ENCODE measurements around the gene HOXC9. TPM values are rescaled to one million over a fixed set of nuclear protein-coding genes. Genes with fewer than 3 reads are reported as not detected.

Gene HOXC9
- total RNA-seq, 1 donor from 2014 or later = not detected

- Histone ChIP-seq H3K27ac (no peak overlapping the region), H3K36me3 (no peaks in the 10 kb centered on the region), H3K4me1 (peaks cover 34% of the 10 kb centered on the region), H3K4me3 (no peak overlapping the region), H3K9me3 (no peaks in the 10 kb centered on the region), H3K27me3 (peaks cover 42% of the 10 kb centered on the region)
- intact Hi-C loops (cut with DNase I) = no loop called here
- DNase-seq (ENCODE audit: extremely low spot score in 2 of 2) = no peak
- TF ChIP-seq CTCF (IDR thresholded peaks at IDR 0.05) (no peak), POLR2A (IDR thresholded peaks at IDR 0.05) (no peak), POLR2AphosphoS5 (IDR thresholded peaks at IDR 0.05; ENCODE audit: insufficient read depth in 1 of 2, low read depth in 1 of 2) (no peak)
Measured at GRCh38 chr12:54051026-54051842, 51.3 kb downstream of the HOXC9 start.

GRCh38 chr12:54051874-54052437 is 52.0 kb downstream of the HOXC9 start:
- Histone ChIP-seq H3K9me3 (no peaks in the 10 kb centered on the region), H3K4me3 (no peak overlapping the region), H3K27ac (no peak overlapping the region), H3K4me1 (peaks cover 34% of the 10 kb centered on the region), H3K36me3 (no peaks in the 10 kb centered on the region), H3K27me3 (peaks cover 36% of the 10 kb centered on the region)
- TF ChIP-seq CTCF (IDR thresholded peaks at IDR 0.05) (no peak), POLR2A (IDR thresholded peaks at IDR 0.05) (no peak), POLR2AphosphoS5 (IDR thresholded peaks at IDR 0.05; ENCODE audit: insufficient read depth in 1 of 2, low read depth in 1 of 2) (no peak)
- intact Hi-C loops (cut with DNase I) = no loop called here
- no peak for DNase-seq (ENCODE audit: extremely low spot score in 2 of 2)

- peaks cover 34% of the 10 kb centered on the region for H3K4me1 ChIP-seq
- no peak overlapping the region for H3K27ac ChIP-seq
- TF ChIP-seq POLR2AphosphoS5 (IDR thresholded peaks at IDR 0.05; ENCODE audit: insufficient read depth in 1 of 2, low read depth in 1 of 2) = no peak
- TF ChIP-seq POLR2A (IDR thresholded peaks at IDR 0.05) = no peak
- TF ChIP-seq CTCF (IDR thresholded peaks at IDR 0.05) = no peak
Measured at GRCh38 chr12:54052438-54053002, 52.6 kb downstream of the HOXC9 start.

More at GRCh38 chr12:54052438-54053002, 52.6 kb downstream of the HOXC9 start:
- Histone ChIP-seq H3K9me3 (no peaks in the 10 kb centered on the region), H3K4me3 (no peak overlapping the region), H3K36me3 (no peaks in the 10 kb centered on the region), H3K27me3 (peaks cover 36% of the 10 kb centered on the region)
- DNase-seq (ENCODE audit: extremely low spot score in 2 of 2) = no peak
- intact Hi-C loops (cut with DNase I) = no loop called here

MicroRNA genes within 50 kb of the gene (microRNA counts, 767-probe panel; counts per million panel counts)
- microRNA hsa-miR-196a-5p (3,000 to 3,241 counts per million in 2 donors), microRNA hsa-miR-615-3p (238 to 261 counts per million in 2 donors), microRNA hsa-miR-615-5p (238 to 261 counts per million in 2 donors)

Small RNA genes lying within 50 kb of the gene (microRNA-seq; reads per million reads assigned to microRNA genes)
- gene MIR196A2 (ENCODE audit: borderline number of aligned reads, borderline replicate concordance) (337 reads per million, percentile 66 among the genes with 10 or more reads in this experiment), gene MIR615 (ENCODE audit: borderline number of aligned reads, borderline replicate concordance) (not detected)

Small RNA genes lying within 50 kb of the gene (small RNA-seq; reads per million reads assigned to genes)
- gene AC012531.3 (not detected), gene AC012531.4 (not detected), gene HOXC5 (not detected), gene MIR196A2 (5.0 reads per million, percentile 87 among the genes with 10 or more reads in this experiment), gene MIR615 (not detected), gene RF01905 (not detected), gene RF01906 (not detected)

Other genes starting within 250 kb of the HOXC9 start
- not detected for gene CISTR, start 248.2 kb upstream of the HOXC9 start, total RNA-seq
- not detected for gene HOXC13, start 61.3 kb upstream of the HOXC9 start, total RNA-seq
- not detected for gene HOXC12, start 45.3 kb upstream of the HOXC9 start, total RNA-seq
- gene HOXC11, start 27.0 kb upstream of the HOXC9 start, total RNA-seq = not detected
- not detected for gene HOTAIR, start 25.2 kb upstream of the HOXC9 start, total RNA-seq
- gene HOXC10, start 15.0 kb upstream of the HOXC9 start, total RNA-seq = not detected
- gene HOXC8, start 8.8 kb downstream of the HOXC9 start, total RNA-seq = not detected
- not detected for gene HOXC6, start 28.3 kb downstream of the HOXC9 start, total RNA-seq
- not detected for gene HOXC5, start 32.9 kb downstream of the HOXC9 start, total RNA-seq
- gene HOXC4, start 53.7 kb downstream of the HOXC9 start, total RNA-seq = 1.2 TPM
- 16.5 TPM for gene SMUG1, start 188.8 kb downstream of the HOXC9 start, total RNA-seq